ENCODE results near the gene KDR. TPM values are rescaled to one million over a fixed set of nuclear protein-coding genes. Genes with fewer than 3 reads are reported as not detected.

The KDR gene
- total and polyA plus RNA-seq, 4 donors, result 8.4 to 132 (median 32.5) TPM

DNA sequence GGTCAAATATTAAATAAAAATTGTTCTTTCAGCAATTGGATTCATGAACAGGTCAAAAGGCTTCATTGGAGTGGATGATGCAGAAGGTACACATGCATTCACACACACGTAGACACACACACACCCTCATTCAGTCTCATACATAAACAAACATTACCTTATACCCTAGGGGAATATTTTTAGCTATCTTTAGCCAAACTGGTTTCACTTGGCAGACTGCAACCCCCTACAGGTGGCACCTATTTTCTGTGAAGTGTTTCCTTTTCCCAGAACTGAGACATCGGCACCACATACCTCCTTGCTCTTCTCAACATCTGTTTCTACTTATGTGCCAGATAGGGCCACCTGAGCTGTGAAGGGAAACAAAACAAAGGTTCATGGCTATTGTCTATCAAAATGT, 18.5 kb upstream of the KDR start:
- H3K9me3 ChIP-seq (ENCODE audit: control insufficient read depth in 4 of 4, insufficient read depth in 3 of 4, low read length in 3 of 4), result no peaks in the 10 kb centered on the region
- peak in 1 of 3 donors; percentile 19 for DNase-seq
- H3K36me3 ChIP-seq (ENCODE audit: control insufficient read depth in 4 of 4, insufficient read depth in 4 of 4, low read length in 4 of 4), result no peaks in the 10 kb centered on the region
- no peak overlapping the region for H3K9ac ChIP-seq (ENCODE audit: insufficient read depth in 1 of 2, low read length in 2 of 2)
- TF ChIP-seq, protein P1, sequence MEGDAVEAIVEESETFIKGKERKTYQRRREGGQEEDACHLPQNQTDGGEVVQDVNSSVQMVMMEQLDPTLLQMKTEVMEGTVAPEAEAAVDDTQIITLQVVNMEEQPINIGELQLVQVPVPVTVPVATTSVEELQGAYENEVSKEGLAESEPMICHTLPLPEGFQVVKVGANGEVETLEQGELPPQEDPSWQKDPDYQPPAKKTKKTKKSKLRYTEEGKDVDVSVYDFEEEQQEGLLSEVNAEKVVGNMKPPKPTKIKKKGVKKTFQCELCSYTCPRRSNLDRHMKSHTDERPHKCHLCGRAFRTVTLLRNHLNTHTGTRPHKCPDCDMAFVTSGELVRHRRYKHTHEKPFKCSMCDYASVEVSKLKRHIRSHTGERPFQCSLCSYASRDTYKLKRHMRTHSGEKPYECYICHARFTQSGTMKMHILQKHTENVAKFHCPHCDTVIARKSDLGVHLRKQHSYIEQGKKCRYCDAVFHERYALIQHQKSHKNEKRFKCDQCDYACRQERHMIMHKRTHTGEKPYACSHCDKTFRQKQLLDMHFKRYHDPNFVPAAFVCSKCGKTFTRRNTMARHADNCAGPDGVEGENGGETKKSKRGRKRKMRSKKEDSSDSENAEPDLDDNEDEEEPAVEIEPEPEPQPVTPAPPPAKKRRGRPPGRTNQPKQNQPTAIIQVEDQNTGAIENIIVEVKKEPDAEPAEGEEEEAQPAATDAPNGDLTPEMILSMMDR (IDR thresholded peaks at IDR 0.05; ENCODE audit: control extremely low read depth, extremely low read depth), result no peak
- no peaks in the 10 kb centered on the region for H3K4me1 ChIP-seq (ENCODE audit: control insufficient read depth in 5 of 5, insufficient read depth in 5 of 5, low read length in 5 of 5)
- no peak overlapping the region for H3K27ac ChIP-seq (ENCODE audit: low read depth in 1 of 2, low read length in 1 of 2)
- ATAC-seq (ENCODE audit: insufficient read depth, low FRiP score), result no peak
- H3K4me3 ChIP-seq, result no peak overlapping the region
- H3K27me3 ChIP-seq (ENCODE audit: control insufficient read depth in 3 of 3, insufficient read depth in 3 of 3, low read length in 2 of 3), result peaks cover 0 to 3% (median 0%) of the 10 kb centered on the region in 3 donors
- WGBS, 2 donors, result 54 to 85% methylated on average over 2 of the region's 2 CpGs

GRCh38 chr4:55138367-55138766, 13.0 kb upstream of the KDR start:
- Histone ChIP-seq H3K27me3 (ENCODE audit: control insufficient read depth in 3 of 3, insufficient read depth in 3 of 3, low read length in 2 of 3) (no peaks in the 10 kb centered on the region), H3K27ac (ENCODE audit: low read depth in 1 of 2, low read length in 1 of 2) (no peak overlapping the region), H3K9me3 (ENCODE audit: control insufficient read depth in 4 of 4, insufficient read depth in 3 of 4, low read length in 3 of 4) (no peaks in the 10 kb centered on the region), H3K36me3 (ENCODE audit: control insufficient read depth in 4 of 4, insufficient read depth in 4 of 4, low read length in 4 of 4) (no peaks in the 10 kb centered on the region), H3K4me1 (ENCODE audit: control insufficient read depth in 5 of 5, insufficient read depth in 5 of 5, low read length in 5 of 5) (peaks cover 0 to 12% (median 0%) of the 10 kb centered on the region in 5 donors), H3K4me3 (no peak overlapping the region), H3K9ac (ENCODE audit: insufficient read depth in 1 of 2, low read length in 2 of 2) (no peak overlapping the region)
- 76 to 81% methylated on average over 4 of the region's 4 CpGs for WGBS, 2 donors
- TF ChIP-seq, protein P1 (IDR thresholded peaks at IDR 0.05; ENCODE audit: control extremely low read depth, extremely low read depth), result no peak
- DNase-seq (no peak), ATAC-seq (ENCODE audit: insufficient read depth, low FRiP score) (no peak)

- DNase-seq (no peak), ATAC-seq (ENCODE audit: insufficient read depth, low FRiP score) (no peak)
- WGBS, 2 donors, result 85 to 95% methylated on average over 2 of the region's 2 CpGs
- H3K36me3 ChIP-seq (ENCODE audit: control insufficient read depth in 4 of 4, insufficient read depth in 4 of 4, low read length in 4 of 4), result no peaks in the 10 kb centered on the region
- no peak overlapping the region for H3K4me3 ChIP-seq
- H3K9me3 ChIP-seq (ENCODE audit: control insufficient read depth in 4 of 4, insufficient read depth in 3 of 4, low read length in 3 of 4), result no peaks in the 10 kb centered on the region
- H3K4me1 ChIP-seq (ENCODE audit: control insufficient read depth in 5 of 5, insufficient read depth in 5 of 5, low read length in 5 of 5), result peaks cover 0 to 13% (median 0%) of the 10 kb centered on the region in 5 donors
- H3K27ac ChIP-seq (ENCODE audit: low read depth in 1 of 2, low read length in 1 of 2), result no peak overlapping the region
- H3K9ac ChIP-seq (ENCODE audit: insufficient read depth in 1 of 2, low read length in 2 of 2), result no peak overlapping the region
- H3K27me3 ChIP-seq (ENCODE audit: control insufficient read depth in 3 of 3, insufficient read depth in 3 of 3, low read length in 2 of 3), result no peaks in the 10 kb centered on the region
- TF ChIP-seq, protein P1 (IDR thresholded peaks at IDR 0.05; ENCODE audit: control extremely low read depth, extremely low read depth), result no peak
Observed at GRCh38 chr4:55136634-55137033, 11.2 kb upstream of the KDR start.

- H3K27me3 ChIP-seq (ENCODE audit: control insufficient read depth in 3 of 3, insufficient read depth in 3 of 3, low read length in 2 of 3), result no peaks in the 10 kb centered on the region
- peaks cover 0 to 13% (median 0%) of the 10 kb centered on the region in 5 donors for H3K4me1 ChIP-seq (ENCODE audit: control insufficient read depth in 5 of 5, insufficient read depth in 5 of 5, low read length in 5 of 5)
- DNase-seq (peak in 2 of 3 donors; percentile 74 to 84), ATAC-seq (ENCODE audit: insufficient read depth, low FRiP score) (no peak)
- H3K36me3 ChIP-seq (ENCODE audit: control insufficient read depth in 4 of 4, insufficient read depth in 4 of 4, low read length in 4 of 4), result no peaks in the 10 kb centered on the region
- H3K9ac ChIP-seq (ENCODE audit: insufficient read depth in 1 of 2, low read length in 2 of 2), result no peak overlapping the region
- H3K9me3 ChIP-seq (ENCODE audit: control insufficient read depth in 4 of 4, insufficient read depth in 3 of 4, low read length in 3 of 4), result no peaks in the 10 kb centered on the region
- H3K27ac ChIP-seq (ENCODE audit: low read depth in 1 of 2, low read length in 1 of 2), result no peak overlapping the region
- TF ChIP-seq, protein P1 (IDR thresholded peaks at IDR 0.05; ENCODE audit: control extremely low read depth, extremely low read depth), result no peak
- H3K4me3 ChIP-seq, result no peak overlapping the region
- WGBS, 2 donors, result 76 to 84% methylated on average over 3 of the region's 3 CpGs
Observed at GRCh38 chr4:55133951-55134350, 8.6 kb upstream of the KDR start.
